Measurements from ENCODE around the gene EPS8. TPM values are rescaled to one million over a fixed set of nuclear protein-coding genes. Genes with fewer than 3 reads are reported as not detected.

EPS8 gene
- polyA plus RNA-seq, 1 of the 3 experiments (the other 2 are of a cell fraction), result 19.8 TPM

DNA sequence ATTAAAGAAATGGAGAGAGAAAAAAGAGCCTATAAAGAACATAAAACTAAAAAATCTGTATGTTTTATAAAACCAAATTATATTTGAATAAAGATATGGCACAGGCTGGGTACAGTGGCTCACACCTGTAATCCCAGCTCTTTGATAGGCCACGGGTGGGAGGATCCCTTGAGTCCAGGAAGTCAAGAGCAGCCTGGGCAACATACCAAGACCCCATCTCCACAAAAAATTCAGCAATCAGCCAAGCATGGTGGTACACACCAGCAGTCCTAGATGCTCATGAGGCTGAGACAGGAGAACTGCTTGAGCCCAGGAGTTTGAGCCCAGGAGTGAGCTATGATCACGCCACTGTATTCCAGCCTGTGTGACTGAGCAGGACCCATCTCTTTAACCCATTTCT lies 74.9 kb downstream of the EPS8 start:
- Histone ChIP-seq H3K4me1 (ENCODE audit: control insufficient read depth in 1 of 2, insufficient read depth in 2 of 2, low read depth in 1 of 2, low read length in 1 of 2) (0 out of 4 replicates have a peak, but pooled peaks cover 0 to 6% of the 10 kb centered on the region in 2 experiments), H3K36me3 (replicated peaks in 1 of 2; ENCODE audit: control insufficient read depth in 1 of 2, insufficient read depth in 2 of 2, low read length in 1 of 2) (no peaks in the 10 kb centered on the region), H4K20me1 (ENCODE audit: insufficient read depth) (no peaks in the 10 kb centered on the region), H3K4me3 (ENCODE audit: low read depth in 2 of 2, low read length in 1 of 2) (no peak overlapping the region), H3K9me2 (no peaks in the 10 kb centered on the region), H3K9ac (no peak overlapping the region), H3K4me2 (no peak overlapping the region), H2AFZ (ENCODE audit: low read depth) (no peak overlapping the region), H3K79me2 (ENCODE audit: insufficient read depth) (peaks cover 65% of the 10 kb centered on the region), H3K9me3 (no peaks in the 10 kb centered on the region), H3F3A (replicated peaks; ENCODE audit: insufficient read depth) (no peaks in the 10 kb centered on the region), H3K27ac (ENCODE audit: low read depth in 2 of 2, low read length in 1 of 2) (no peak overlapping the region), H3K27me3 (ENCODE audit: insufficient read depth) (no peaks in the 10 kb centered on the region)
- TF ChIP-seq REST (IDR thresholded peaks at IDR 0.05; ENCODE audit: low read depth, low read length) (no peak), GABPA (IDR thresholded peaks at IDR 0.05; ENCODE audit: low read depth) (no peak), CHD2 (IDR thresholded peaks at IDR 0.05; ENCODE audit: low read length, partially characterized antibody) (no peak), MEF2A (IDR thresholded peaks at IDR 0.05; ENCODE audit: borderline replicate concordance, low read depth) (no peak), FOXJ3 (CRISPR knock-in tag; IDR thresholded peaks at IDR 0.05) (no peak), RCOR1 (IDR thresholded peaks at IDR 0.05; ENCODE audit: low read length) (no peak), FOSL2 (IDR thresholded peaks at IDR 0.05; ENCODE audit: borderline replicate concordance, low read depth) (no peak), RAD21 (IDR thresholded peaks at IDR 0.05; ENCODE audit: low read length) (no peak), NFIC (IDR thresholded peaks at IDR 0.05; ENCODE audit: borderline replicate concordance) (no peak)
- TF ChIP-seq, protein P1, sequence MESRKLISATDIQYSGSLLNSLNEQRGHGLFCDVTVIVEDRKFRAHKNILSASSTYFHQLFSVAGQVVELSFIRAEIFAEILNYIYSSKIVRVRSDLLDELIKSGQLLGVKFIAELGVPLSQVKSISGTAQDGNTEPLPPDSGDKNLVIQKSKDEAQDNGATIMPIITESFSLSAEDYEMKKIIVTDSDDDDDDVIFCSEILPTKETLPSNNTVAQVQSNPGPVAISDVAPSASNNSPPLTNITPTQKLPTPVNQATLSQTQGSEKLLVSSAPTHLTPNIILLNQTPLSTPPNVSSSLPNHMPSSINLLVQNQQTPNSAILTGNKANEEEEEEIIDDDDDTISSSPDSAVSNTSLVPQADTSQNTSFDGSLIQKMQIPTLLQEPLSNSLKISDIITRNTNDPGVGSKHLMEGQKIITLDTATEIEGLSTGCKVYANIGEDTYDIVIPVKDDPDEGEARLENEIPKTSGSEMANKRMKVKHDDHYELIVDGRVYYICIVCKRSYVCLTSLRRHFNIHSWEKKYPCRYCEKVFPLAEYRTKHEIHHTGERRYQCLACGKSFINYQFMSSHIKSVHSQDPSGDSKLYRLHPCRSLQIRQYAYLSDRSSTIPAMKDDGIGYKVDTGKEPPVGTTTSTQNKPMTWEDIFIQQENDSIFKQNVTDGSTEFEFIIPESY (IDR thresholded peaks at IDR 0.05; ENCODE audit: borderline replicate concordance, low read depth), result no peak
- no peak for DNase-seq
- ChIA-PET POLR2A (no interaction called here), CTCF (interaction anchor here (1.1 to 1.5 kb wide), 2 partner anchors 21 to 124 kb away, joined by 3 read pairs; no protein-coding TSS in a partner anchor)
- WGBS (ENCODE audit: low lambda C conversion rate), result 89% methylated on average over 2 of the region's 2 CpGs

Measured in SK-N-SH (cell line).